Mesodermal cell (in vitro differentiated cells): ENCODE data around the gene AMBP.

Source experiments
- H3K27ac ChIP-seq: 2 replicates; pipeline ENCODE4 v1.7.0; 2013; ENCODE audit warnings: mild to moderate bottlenecking, low read depth, low read length, moderate library complexity; ENCODE audit not compliant: severe bottlenecking
- H3K36me3 ChIP-seq: 2 replicates; pipeline ENCODE4 v1.7.1; 2013; ENCODE audit warnings: mild to moderate bottlenecking, low read length, moderate library complexity; ENCODE audit not compliant: control insufficient read depth, insufficient read depth
- H3K4me1 ChIP-seq: one replicate; pipeline ENCODE4 v1.7.1; 2013; ENCODE audit warnings: mild to moderate bottlenecking, low read length; ENCODE audit not compliant: insufficient read depth, control insufficient read depth, poor library complexity, severe bottlenecking
- H3K4me3 ChIP-seq: 2 replicates; pipeline ENCODE4 v1.7.0; 2013; ENCODE audit warnings: low read length, control low read depth, mild to moderate bottlenecking; ENCODE audit not compliant: insufficient read depth, poor library complexity, severe bottlenecking; ENCODE audit errors: extremely low read depth
- H3K9me3 ChIP-seq: 2 replicates; pipeline ENCODE4 v1.7.1; 2013; ENCODE audit warnings: mild to moderate bottlenecking, low read length, moderate library complexity; ENCODE audit not compliant: control insufficient read depth
- WGBS, 2 experiments: methylation state at CpG; one replicate each; pipeline ENCODE4 v1.1.5; 2013; ENCODE audit warnings: missing lambda C conversion rate in 2 of 2; ENCODE audit not compliant: insufficient coverage in 2 of 2; 5-methylcytosine and 5-hydroxymethylcytosine counted together

Gene AMBP

DNA sequence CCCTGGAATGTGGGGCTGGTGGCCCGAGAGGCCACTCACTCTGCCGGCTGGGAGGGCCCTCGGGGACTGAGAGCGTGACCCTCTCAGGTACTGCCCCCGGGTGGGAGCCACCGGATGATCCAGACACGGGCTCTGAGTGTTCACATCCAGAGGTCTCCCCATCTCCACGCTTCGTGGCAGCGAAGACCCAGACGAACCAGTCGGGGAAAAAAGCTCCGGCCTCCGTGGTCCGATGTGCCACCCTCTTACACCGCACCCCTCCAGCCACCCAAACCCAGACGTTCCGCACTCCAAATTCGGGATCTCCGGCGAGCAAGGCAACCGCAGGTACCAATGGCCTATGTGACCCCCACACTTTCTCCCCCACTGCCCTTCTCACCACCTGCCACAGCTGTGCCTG is 49.5 kb downstream of the AMBP start:
- H3K4me1 ChIP-seq, result peaks cover 5% of the 10 kb centered on the region
- WGBS, 2 experiments, result 95 to 97% methylated on average over 20 to 22 of the region's 22 CpGs
- H3K4me3 ChIP-seq, result no peak overlapping the region
- H3K36me3 ChIP-seq, result peaks cover 80% of the 10 kb centered on the region
- H3K27ac ChIP-seq, result no peak overlapping the region
- no peaks in the 10 kb centered on the region for H3K9me3 ChIP-seq

GRCh38 chr9:114027863-114028465 is 50.1 kb downstream of the AMBP start:
- H3K36me3 ChIP-seq, result peaks cover 75% of the 10 kb centered on the region
- H3K4me1 ChIP-seq, result peaks cover 5% of the 10 kb centered on the region
- no peaks in the 10 kb centered on the region for H3K9me3 ChIP-seq
- H3K27ac ChIP-seq, result no peak overlapping the region
- H3K4me3 ChIP-seq, result no peak overlapping the region
- WGBS, 2 experiments, result 88 to 95% methylated on average over 4 of the region's 4 CpGs

- 90 to 96% methylated on average over 8 to 13 of the region's 13 CpGs for WGBS, 2 experiments
- peaks cover 5% of the 10 kb centered on the region for H3K4me1 ChIP-seq
- no peak overlapping the region for H3K4me3 ChIP-seq
- peaks cover 4% of the 10 kb centered on the region for H3K9me3 ChIP-seq
- no peak overlapping the region for H3K27ac ChIP-seq
- H3K36me3 ChIP-seq, result peaks cover 76% of the 10 kb centered on the region
Observed at GRCh38 chr9:114027159-114027862, 50.8 kb downstream of the AMBP start.

DNA sequence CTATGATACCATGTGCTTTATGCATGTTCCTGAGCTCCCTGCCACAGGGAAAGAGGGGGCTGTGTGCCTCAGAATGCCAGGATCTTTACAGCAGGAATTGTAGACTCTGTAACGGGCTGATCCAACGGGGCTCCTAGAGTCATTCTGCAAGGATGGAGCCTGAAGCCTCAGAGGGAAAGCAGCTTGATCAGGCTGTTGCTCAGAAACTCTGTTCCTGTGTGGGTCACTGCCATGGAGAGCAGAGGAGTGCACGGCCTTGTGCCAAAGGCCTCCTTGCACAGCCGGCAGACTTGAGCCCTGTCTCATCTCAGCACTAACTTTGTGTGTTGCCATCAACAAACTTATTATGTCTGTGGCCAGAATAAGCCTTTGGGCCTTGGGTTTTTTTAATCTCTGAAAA is 51.8 kb downstream of the AMBP start:
- H3K4me1 ChIP-seq, result peaks cover 5% of the 10 kb centered on the region
- H3K9me3 ChIP-seq, result peaks cover 4% of the 10 kb centered on the region
- peaks cover 70% of the 10 kb centered on the region for H3K36me3 ChIP-seq
- H3K27ac ChIP-seq, result no peak overlapping the region
- H3K4me3 ChIP-seq, result no peak overlapping the region
- WGBS, 2 experiments, result 90 to 100% methylated on average over 4 of the region's 4 CpGs

DNA sequence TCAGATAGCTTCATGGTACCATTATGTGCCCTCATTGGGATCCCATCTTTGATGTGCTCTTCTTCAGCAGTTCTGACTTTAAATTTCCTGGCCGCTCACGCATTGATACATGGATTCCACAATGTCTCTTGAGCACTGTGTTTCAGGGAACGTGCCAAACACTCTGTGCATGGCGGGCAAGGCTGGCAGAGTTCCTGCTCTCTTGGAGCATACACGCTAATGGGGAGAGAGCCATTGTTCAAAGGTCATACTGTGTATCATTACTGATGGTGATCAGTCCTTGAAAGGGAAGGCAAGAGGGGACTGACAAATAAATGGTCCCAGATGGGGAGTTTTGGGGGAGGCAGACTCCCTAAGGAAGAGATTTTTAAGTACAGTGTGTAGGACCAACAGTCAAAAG is 52.3 kb downstream of the AMBP start:
- H3K4me3 ChIP-seq, result no peak overlapping the region

GRCh38 chr9:114025196-114025753 is 52.8 kb downstream of the AMBP start:
- Histone ChIP-seq H3K27ac (no peak overlapping the region), H3K9me3 (peaks cover 4% of the 10 kb centered on the region), H3K4me1 (peaks cover 5% of the 10 kb centered on the region), H3K4me3 (no peak overlapping the region), H3K36me3 (peaks cover 61% of the 10 kb centered on the region)
- WGBS, 2 experiments, result 90 to 93% methylated on average over 3 of the region's 3 CpGs

More for the DNA sequence above, 52.3 kb downstream of the AMBP start:
- H3K4me1 ChIP-seq, result peaks cover 5% of the 10 kb centered on the region
- peaks cover 4% of the 10 kb centered on the region for H3K9me3 ChIP-seq
- peaks cover 65% of the 10 kb centered on the region for H3K36me3 ChIP-seq
- H3K27ac ChIP-seq, result no peak overlapping the region
- 94 to 98% methylated on average over 5 of the region's 5 CpGs for WGBS, 2 experiments

DNA sequence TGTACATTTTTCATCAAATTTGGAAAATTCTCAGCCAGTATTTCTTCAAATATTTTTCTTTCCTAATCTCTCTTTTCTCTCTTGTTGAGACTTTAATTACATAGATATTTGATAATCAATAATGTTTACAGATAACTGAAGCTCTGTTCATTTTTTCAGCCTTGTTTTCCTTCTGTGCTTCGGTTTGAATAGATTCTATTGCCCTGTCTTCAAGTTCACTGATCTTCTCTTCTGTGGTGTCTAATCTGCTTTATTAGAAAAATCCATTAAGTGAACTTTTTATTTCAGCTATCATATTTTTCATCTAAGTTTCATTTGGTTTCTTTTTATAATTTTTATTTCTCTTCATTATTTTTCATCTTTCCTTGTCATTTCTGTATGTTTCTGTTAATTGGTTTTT is 54.1 kb downstream of the AMBP start:
- WGBS, 2 experiments, result no CpG with 5 or more reads among the region's 1 CpG
- H3K9me3 ChIP-seq, result peaks cover 4% of the 10 kb centered on the region
- H3K27ac ChIP-seq, result no peak overlapping the region
- peaks cover 5% of the 10 kb centered on the region for H3K4me1 ChIP-seq
- H3K4me3 ChIP-seq, result no peak overlapping the region
- H3K36me3 ChIP-seq, result peaks cover 57% of the 10 kb centered on the region

DNA sequence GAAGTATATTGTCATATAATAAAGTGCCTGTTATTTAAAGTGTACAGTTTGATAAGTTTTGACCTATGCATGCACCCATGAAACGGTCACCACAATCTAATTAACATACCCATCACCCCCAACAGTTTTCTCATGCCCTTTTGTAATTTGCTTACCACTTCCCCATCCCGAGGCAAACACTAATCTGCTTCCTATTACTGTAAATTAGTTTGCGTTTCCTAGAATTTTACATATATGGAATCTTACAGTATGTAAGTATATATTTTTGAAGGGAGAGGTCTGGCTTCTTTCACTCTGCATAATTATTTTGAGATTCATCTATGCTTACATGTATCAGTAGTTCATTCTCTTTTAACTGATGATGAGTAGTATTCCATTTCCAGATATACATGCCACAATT is 56.5 kb downstream of the AMBP start:
- Histone ChIP-seq H3K27ac (no peak overlapping the region), H3K36me3 (peaks cover 61% of the 10 kb centered on the region), H3K9me3 (peaks cover 4% of the 10 kb centered on the region), H3K4me1 (peaks cover 5% of the 10 kb centered on the region), H3K4me3 (no peak overlapping the region)
- 80% methylated on average over 1 of the region's 3 CpGs; no CpG with 5 or more reads in 1 of the 2 experiments for WGBS, 2 experiments

DNA sequence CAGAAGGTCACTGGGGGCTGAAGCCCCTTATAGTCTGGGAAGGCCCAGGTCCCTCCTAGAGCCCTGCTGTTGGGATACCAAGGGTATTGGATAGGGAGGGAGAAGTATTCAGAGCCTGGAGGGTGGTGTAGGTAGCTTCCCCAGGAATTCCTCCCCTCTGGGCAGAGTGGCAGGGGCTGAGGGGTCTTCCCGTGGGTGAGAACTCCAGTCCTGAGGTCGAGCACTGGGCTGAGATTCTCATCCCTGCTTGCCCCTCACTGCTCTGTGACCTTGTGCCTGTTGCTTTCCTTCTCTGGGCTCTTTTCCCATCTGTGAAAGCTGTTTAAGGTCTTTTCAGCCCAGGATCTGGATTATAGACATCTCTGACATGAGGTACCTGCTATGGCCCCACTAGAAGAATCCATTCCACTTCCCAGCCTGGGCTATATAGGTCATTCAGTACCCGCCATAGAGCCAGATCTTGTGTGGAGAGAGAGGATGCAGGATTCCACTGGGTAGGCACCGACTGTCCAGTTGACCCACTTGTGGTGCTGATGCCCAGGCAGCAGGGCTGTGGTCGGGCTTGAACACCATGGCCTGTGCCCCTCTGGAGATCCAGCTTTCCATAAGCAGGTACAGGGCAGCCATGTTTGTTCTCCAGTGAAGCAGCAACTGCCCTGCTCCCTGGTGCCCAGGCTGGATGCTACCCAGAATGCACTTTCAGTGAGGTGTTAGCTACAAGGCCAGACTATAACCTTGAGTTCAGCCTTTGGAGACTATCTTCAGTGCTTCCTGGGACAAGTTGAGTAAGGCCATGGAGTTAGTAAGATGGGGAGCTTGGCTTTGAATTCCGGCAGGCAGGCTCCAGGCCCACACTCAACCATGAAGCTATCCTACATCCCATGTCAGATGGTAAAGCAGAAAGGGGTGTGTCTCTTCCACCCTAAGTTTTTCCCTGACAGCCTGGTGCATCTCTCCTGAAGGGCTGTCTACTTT is 60.1 kb downstream of the AMBP start:
- H3K36me3 ChIP-seq, result peaks cover 39% of the 10 kb centered on the region
- H3K9me3 ChIP-seq, result peaks cover 4% of the 10 kb centered on the region
- H3K4me1 ChIP-seq, result no peaks in the 10 kb centered on the region
- H3K27ac ChIP-seq, result no peak overlapping the region
- 87 to 91% methylated on average over 4 of the region's 6 CpGs for WGBS, 2 experiments
- H3K4me3 ChIP-seq, result no peak overlapping the region

DNA sequence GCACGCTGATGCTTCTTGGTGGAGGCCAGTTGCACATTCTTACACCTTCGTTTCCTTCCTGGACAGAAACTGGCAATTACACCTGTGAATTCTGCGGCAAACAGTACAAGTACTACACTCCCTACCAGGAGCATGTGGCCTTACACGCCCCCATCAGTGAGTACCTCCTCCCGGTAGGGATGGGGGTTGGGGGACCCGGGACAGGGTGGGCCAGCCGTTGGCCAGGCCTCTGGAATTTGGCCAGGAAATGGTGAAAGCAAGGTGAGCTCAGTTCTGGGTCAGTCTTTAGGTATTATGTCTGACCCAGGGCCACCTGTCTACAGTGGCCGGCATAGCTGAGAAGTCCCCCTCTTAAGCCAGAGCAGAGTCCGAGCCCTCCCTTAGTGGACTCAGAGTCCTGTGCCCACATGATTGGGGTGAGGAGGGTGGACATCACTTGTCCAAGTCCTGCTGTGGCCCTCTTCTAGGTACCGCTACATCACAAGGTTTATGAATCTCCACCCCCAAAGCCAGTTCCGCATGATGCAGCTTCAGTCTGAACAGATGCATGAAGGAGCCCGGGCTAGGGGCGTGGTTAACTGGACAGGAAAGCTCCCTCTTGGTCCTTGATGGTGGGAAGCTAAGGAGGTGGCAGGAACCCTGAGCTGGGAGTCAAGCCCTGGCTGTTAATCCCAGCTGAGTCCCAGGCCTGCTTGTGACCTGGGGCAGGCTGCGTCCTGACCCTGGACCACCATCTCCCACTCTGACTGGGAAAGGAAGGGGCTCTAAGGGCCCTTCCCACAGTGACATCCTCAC is 61.3 kb downstream of the AMBP start:
- H3K9me3 ChIP-seq, result no peaks in the 10 kb centered on the region
- H3K36me3 ChIP-seq, result peaks cover 39% of the 10 kb centered on the region
- H3K4me3 ChIP-seq, result no peak overlapping the region
- 95 to 98% methylated on average over 5 to 7 of the region's 14 CpGs for WGBS, 2 experiments
- no peaks in the 10 kb centered on the region for H3K4me1 ChIP-seq
- no peak overlapping the region for H3K27ac ChIP-seq
